Trophoblast cell (in vitro differentiated cells and primary cell): Measurements from ENCODE around the gene KIAA0408.

Experiments
- DNase-seq, 2 donors: peaks; one replicate each; pipeline ENCODE4 v3.0.0-alpha.2; 2016
- H2AFZ ChIP-seq: 2 replicates; pipeline ENCODE4 v1.6.1; 2013; ENCODE audit warnings: low read length, moderate library complexity, mild to moderate bottlenecking; ENCODE audit not compliant: insufficient read depth, poor library complexity
- H2AK5ac ChIP-seq: 2 replicates; pipeline ENCODE4 v1.6.1; 2013; ENCODE audit warnings: mild to moderate bottlenecking, low read length
- H2BK120ac ChIP-seq: 2 replicates; pipeline ENCODE4 v1.6.1; 2013; ENCODE audit warnings: low read length, mild to moderate bottlenecking, moderate library complexity; ENCODE audit not compliant: insufficient read depth, poor library complexity
- H2BK12ac ChIP-seq: 2 replicates; pipeline ENCODE4 v1.6.1; 2013; ENCODE audit warnings: mild to moderate bottlenecking, low read length, moderate library complexity
- H2BK5ac ChIP-seq: 2 replicates; pipeline ENCODE4 v1.6.1; 2013; ENCODE audit warnings: low read length, low read depth, moderate library complexity, mild to moderate bottlenecking; ENCODE audit not compliant: poor library complexity
- H3K14ac ChIP-seq: 2 replicates; pipeline ENCODE4 v1.6.1; 2013; ENCODE audit warnings: mild to moderate bottlenecking, low read length
- H3K18ac ChIP-seq: 2 replicates; pipeline ENCODE4 v1.6.1; 2013; ENCODE audit warnings: mild to moderate bottlenecking, low read length
- H3K23ac ChIP-seq: 2 replicates; pipeline ENCODE4 v1.6.1; 2013; ENCODE audit warnings: low read length
- H3K27ac ChIP-seq: 2 replicates; pipeline ENCODE4 v1.5.1; 2013; ENCODE audit warnings: low read depth, mild to moderate bottlenecking, inconsistent platforms, low read length, moderate library complexity
- H3K27me3 ChIP-seq: 2 replicates; pipeline ENCODE4 v1.6.1; 2013; ENCODE audit warnings: inconsistent platforms, mild to moderate bottlenecking, low read length, moderate library complexity; ENCODE audit not compliant: insufficient read depth
- H3K36me3 ChIP-seq, 2 experiments: 1 replicate in 1 of 2; 2 replicates in 1 of 2; pipeline ENCODE4 v1.6.1; 2013; ENCODE audit warnings: low read length in 2 of 2, mild to moderate bottlenecking in 2 of 2, moderate library complexity in 1 of 2; ENCODE audit not compliant: insufficient read depth in 2 of 2, control insufficient read depth in 1 of 2
- H3K4ac ChIP-seq: 2 replicates; pipeline ENCODE4 v1.6.1; 2013; ENCODE audit warnings: low read depth, mild to moderate bottlenecking, low read length, moderate library complexity
- H3K4me1 ChIP-seq, 2 experiments: 1 replicate in 1 of 2; 2 replicates in 1 of 2; pipeline ENCODE4 v1.6.1; 2013; ENCODE audit warnings: low read length in 2 of 2, mild to moderate bottlenecking in 2 of 2, moderate library complexity in 1 of 2; ENCODE audit not compliant: insufficient read depth in 2 of 2, control insufficient read depth in 1 of 2
- H3K4me2 ChIP-seq: 2 replicates; pipeline ENCODE4 v1.6.1; 2013; ENCODE audit warnings: inconsistent platforms, mild to moderate bottlenecking, low read length, moderate library complexity
- H3K4me3 ChIP-seq: 2 replicates; pipeline ENCODE4 v1.5.1; 2013; ENCODE audit warnings: mild to moderate bottlenecking, low read depth, low read length, inconsistent platforms
- H3K79me1 ChIP-seq: one replicate; pipeline ENCODE4 v1.6.1; 2013; ENCODE audit warnings: low read length
- H3K79me2 ChIP-seq: 2 replicates; pipeline ENCODE4 v1.6.1; 2013; ENCODE audit warnings: low read length, mild to moderate bottlenecking; ENCODE audit not compliant: control insufficient read depth, insufficient read depth, poor library complexity
- H3K9ac ChIP-seq: 2 replicates; pipeline ENCODE4 v1.6.1; 2013; ENCODE audit warnings: mild to moderate bottlenecking, low read length
- H3K9me3 ChIP-seq: 2 replicates; pipeline ENCODE4 v1.6.1; 2013; ENCODE audit warnings: low read depth, mild to moderate bottlenecking, control low read depth, inconsistent platforms, low read length; ENCODE audit not compliant: insufficient read depth
- H4K12ac ChIP-seq: 2 replicates; pipeline ENCODE4 v1.6.1; 2013; ENCODE audit warnings: low read depth, mild to moderate bottlenecking, low read length, moderate library complexity
- H4K8ac ChIP-seq: 2 replicates; pipeline ENCODE4 v1.6.1; 2013; ENCODE audit warnings: low read depth, mild to moderate bottlenecking, low read length, moderate library complexity
- H4K91ac ChIP-seq: one replicate; pipeline ENCODE4 v1.6.1; 2013; ENCODE audit warnings: low read depth, mild to moderate bottlenecking, low read length, moderate library complexity
- WGBS: extraction: QIAGEN DNeasy Blood & Tissue Kit; methylation state at CpG from one replicate; pipeline ENCODE4 v1.1.7; 2013; ENCODE audit warnings: missing lambda C conversion rate; ENCODE audit not compliant: insufficient read length, insufficient coverage; ENCODE audit errors: extremely low coverage; 5-methylcytosine and 5-hydroxymethylcytosine counted together

The KIAA0408 gene

GRCh38 chr6:127458817-127459216 lies 372 bp downstream of the KIAA0408 start:
- Histone ChIP-seq H3K14ac (no peak overlapping the region), H4K8ac (no peak overlapping the region), H3K27me3 (no peaks in the 10 kb centered on the region), H3K4ac (no peak overlapping the region), H3K4me3 (no peak overlapping the region), H3K79me2 (no peaks in the 10 kb centered on the region), H3K79me1 (no peaks in the 10 kb centered on the region), H2BK120ac (no peak overlapping the region), H3K18ac (no peak overlapping the region), H2BK12ac (no peak overlapping the region), H3K23ac (no peak overlapping the region), H3K9ac (no peak overlapping the region), H3K36me3 (no peaks in the 10 kb centered on the region), H3K4me2 (peak overlapping the region; percentile 10), H2AFZ (no peak overlapping the region), H2BK5ac (no peak overlapping the region), H4K91ac (no peak overlapping the region), H3K9me3 (no peaks in the 10 kb centered on the region), H2AK5ac (no peak overlapping the region), H4K12ac (no peak overlapping the region), H3K27ac (no peak overlapping the region), H3K4me1 (no peaks in the 10 kb centered on the region)
- WGBS, result no CpG with 5 or more reads among the region's 4 CpGs
- DNase-seq, result peak in 1 of 2 donors; percentile 9

GRCh38 chr6:127458222-127458621 lies 967 bp downstream of the KIAA0408 start:
- Histone ChIP-seq H3K27me3 (no peaks in the 10 kb centered on the region), H3K36me3 (no peaks in the 10 kb centered on the region), H3K23ac (no peak overlapping the region), H2BK5ac (no peak overlapping the region), H4K8ac (no peak overlapping the region), H3K4me1 (no peaks in the 10 kb centered on the region), H3K4ac (no peak overlapping the region), H3K18ac (no peak overlapping the region), H3K4me3 (no peak overlapping the region), H2BK12ac (no peak overlapping the region), H3K9me3 (no peaks in the 10 kb centered on the region), H3K79me1 (no peaks in the 10 kb centered on the region), H3K14ac (no peak overlapping the region), H3K27ac (no peak overlapping the region), H4K91ac (no peak overlapping the region), H3K79me2 (no peaks in the 10 kb centered on the region), H2BK120ac (no peak overlapping the region), H3K9ac (no peak overlapping the region), H3K4me2 (no peak overlapping the region), H2AFZ (no peak overlapping the region), H4K12ac (no peak overlapping the region), H2AK5ac (no peak overlapping the region)
- no CpG with 5 or more reads among the region's 3 CpGs for WGBS
- no peak for DNase-seq

DNA sequence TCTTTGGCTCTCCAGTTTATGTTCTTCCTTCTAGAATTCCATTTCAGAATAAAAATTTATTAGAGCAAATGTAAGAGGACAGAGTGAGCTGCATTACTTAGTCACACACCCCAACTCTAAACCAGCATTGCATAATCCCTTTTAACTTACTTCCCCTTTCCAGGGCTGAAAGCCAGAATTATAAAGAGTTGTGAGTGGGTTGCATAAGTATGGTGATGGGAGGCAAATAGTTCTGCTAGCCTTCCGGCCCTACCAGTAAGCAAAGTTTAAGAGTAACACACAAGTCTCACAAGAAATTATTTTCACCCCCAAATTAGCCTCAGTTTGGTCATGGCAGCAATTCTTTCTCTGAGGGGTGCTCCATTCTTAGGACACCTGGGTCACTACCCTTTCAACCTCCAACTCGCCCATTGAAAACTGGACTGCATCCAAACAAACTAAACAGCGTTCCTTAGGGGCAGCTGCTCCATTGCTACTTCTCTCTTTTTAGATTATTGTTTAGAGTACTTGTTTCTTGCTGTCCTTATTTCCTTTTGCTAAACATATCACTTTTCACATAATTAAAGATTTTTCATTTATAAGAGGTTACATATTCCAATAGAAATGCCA lies 1.6 kb downstream of the KIAA0408 start:
- H3K23ac ChIP-seq, result no peak overlapping the region
- no peak overlapping the region for H2AFZ ChIP-seq
- H2AK5ac ChIP-seq, result no peak overlapping the region
- H3K27me3 ChIP-seq, result no peaks in the 10 kb centered on the region
- H4K8ac ChIP-seq, result no peak overlapping the region
- H2BK12ac ChIP-seq, result no peak overlapping the region
- no peaks in the 10 kb centered on the region for H3K79me1 ChIP-seq
- no peak overlapping the region for H4K12ac ChIP-seq
- H3K36me3 ChIP-seq, result no peaks in the 10 kb centered on the region
- H3K14ac ChIP-seq, result no peak overlapping the region
- no peak overlapping the region for H2BK120ac ChIP-seq
- H3K4me3 ChIP-seq, result no peak overlapping the region
- no peaks in the 10 kb centered on the region for H3K4me1 ChIP-seq
- peak in 1 of 2 donors; percentile 28 for DNase-seq
- no peak overlapping the region for H3K4ac ChIP-seq
- H3K18ac ChIP-seq, result no peak overlapping the region
- no peak overlapping the region for H3K27ac ChIP-seq
- WGBS, result no CpG with 5 or more reads among the region's 3 CpGs
- no peak overlapping the region for H2BK5ac ChIP-seq
- H4K91ac ChIP-seq, result no peak overlapping the region
- no peak overlapping the region for H3K9ac ChIP-seq
- no peak overlapping the region for H3K4me2 ChIP-seq
- no peaks in the 10 kb centered on the region for H3K9me3 ChIP-seq
- no peaks in the 10 kb centered on the region for H3K79me2 ChIP-seq

DNA sequence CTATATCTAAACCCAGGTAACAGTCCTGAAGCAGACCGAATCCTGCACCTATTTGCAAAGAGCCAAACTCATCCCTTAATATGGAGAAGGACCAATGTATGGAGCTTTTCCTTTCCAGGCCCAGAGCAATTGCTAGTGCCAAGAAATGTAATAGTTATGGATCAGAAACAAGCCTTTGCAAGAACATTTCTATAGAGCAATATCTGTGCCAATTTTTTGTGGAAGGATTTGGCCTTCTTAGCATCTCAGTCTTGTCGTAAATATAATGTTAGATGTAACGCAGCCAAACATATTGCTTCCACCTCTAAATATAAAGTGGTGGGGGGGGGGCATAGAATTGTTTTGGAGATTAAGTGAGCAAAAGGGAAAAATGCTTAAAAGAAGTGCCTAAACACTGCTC lies 2.7 kb downstream of the KIAA0408 start:
- Histone ChIP-seq H2AFZ (no peak overlapping the region), H3K79me1 (no peaks in the 10 kb centered on the region), H3K79me2 (no peaks in the 10 kb centered on the region), H3K27me3 (no peaks in the 10 kb centered on the region), H3K23ac (no peak overlapping the region), H4K8ac (no peak overlapping the region), H4K91ac (no peak overlapping the region), H2AK5ac (no peak overlapping the region), H3K4me3 (no peak overlapping the region), H3K14ac (no peak overlapping the region), H2BK120ac (no peak overlapping the region), H3K9me3 (no peaks in the 10 kb centered on the region), H3K36me3 (no peaks in the 10 kb centered on the region), H3K4ac (no peak overlapping the region), H3K4me1 (no peaks in the 10 kb centered on the region), H3K27ac (no peak overlapping the region), H2BK5ac (no peak overlapping the region), H3K18ac (no peak overlapping the region), H4K12ac (no peak overlapping the region), H2BK12ac (no peak overlapping the region), H3K9ac (no peak overlapping the region), H3K4me2 (no peak overlapping the region)
- no peak for DNase-seq
- no CpG with 5 or more reads among the region's 3 CpGs for WGBS
